Posterior cingulate gyrus (tissue), 11 donors: ENCODE results near the gene ZDHHC21.

Experiments used
- DNase-seq, 10 donors: peaks; one replicate each; pipeline versions ENCODE4 v3.0.0 to v3.0.0-alpha.2; 2020 to 2021; ENCODE audit warnings: mixed read lengths in 3 of 10
- intact Hi-C: fragments of 100-400 bp; cut with DNase I; formaldehyde crosslinking; loops from one replicate; pipeline ENCODE4 v1.15.1; 2023

ZDHHC21 gene

GRCh38 chr9:14693251-14693861 lies at the start of gene ZDHHC21:
TSS of gene ZDHHC21 (minus strand) at chr9:14693432. CDS start at chr9:14674340, 19,092 bp downstream.
- DNase-seq, result peak; percentile 65 to 97 (median 84)
- intact Hi-C loops, result no loop called here

- intact Hi-C loops, result no loop called here
Measured at GRCh38 chr9:14741369-14741768, 48.1 kb upstream of the ZDHHC21 start.

GRCh38 chr9:14733133-14733532 lies 39.9 kb upstream of the ZDHHC21 start:
- intact Hi-C loops, result no loop called here
- DNase-seq, result no peak

More at GRCh38 chr9:14741369-14741768, 48.1 kb upstream of the ZDHHC21 start:
- DNase-seq, result no peak

GRCh38 chr9:14731294-14731981 lies 38.2 kb upstream of the ZDHHC21 start:
- DNase-seq, result no peak

GRCh38 chr9:14730461-14730898 lies 37.2 kb upstream of the ZDHHC21 start:
- DNase-seq, result peak in 1 of 10 donors; percentile 76
- intact Hi-C loops, result no loop called here

More at GRCh38 chr9:14731294-14731981, 38.2 kb upstream of the ZDHHC21 start:
- intact Hi-C loops, result no loop called here

- no peak for DNase-seq
- intact Hi-C loops, result no loop called here
Measured at GRCh38 chr9:14723301-14723700, 30.1 kb upstream of the ZDHHC21 start.

GRCh38 chr9:14722391-14723035 lies 29.3 kb upstream of the ZDHHC21 start, which contains the start of gene CER1:
TSS of gene CER1 (minus strand) at chr9:14722733. CDS start at chr9:14722672, 61 bp downstream.
- intact Hi-C loops, result no loop called here
- DNase-seq, result no peak

- intact Hi-C loops, result no loop called here
- no peak for DNase-seq
Measured at GRCh38 chr9:14719231-14719923, 26.1 kb upstream of the ZDHHC21 start.

- intact Hi-C loops, result no loop called here
- no peak for DNase-seq
Measured at GRCh38 chr9:14715102-14715501, 21.9 kb upstream of the ZDHHC21 start.

GRCh38 chr9:14713187-14713767 lies 20.0 kb upstream of the ZDHHC21 start:
- intact Hi-C loops, result no loop called here
- DNase-seq, result no peak

GRCh38 chr9:14710804-14711203 lies 17.6 kb upstream of the ZDHHC21 start:
- intact Hi-C loops, result no loop called here
- no peak for DNase-seq

GRCh38 chr9:14706530-14707140 lies 13.4 kb upstream of the ZDHHC21 start:
- intact Hi-C loops, result no loop called here

GRCh38 chr9:14705079-14705478 lies 11.8 kb upstream of the ZDHHC21 start:
- no peak for DNase-seq
- intact Hi-C loops, result no loop called here

More at GRCh38 chr9:14706530-14707140, 13.4 kb upstream of the ZDHHC21 start:
- no peak for DNase-seq

- intact Hi-C loops, result no loop called here
- peak in 1 of 10 donors; percentile 76 for DNase-seq
Measured at GRCh38 chr9:14704281-14704680, 11.0 kb upstream of the ZDHHC21 start.

GRCh38 chr9:14702200-14702720 lies 9.0 kb upstream of the ZDHHC21 start:
- DNase-seq, result no peak
- intact Hi-C loops, result no loop called here

GRCh38 chr9:14692470-14693250 lies 572 bp downstream of the ZDHHC21 start:
- DNase-seq, result peak in 6 of 10 donors; percentile 10 to 81 (median 46)
- intact Hi-C loops, result no loop called here

- intact Hi-C loops, result no loop called here
- DNase-seq, result no peak
Measured at GRCh38 chr9:14690948-14691730, 2.1 kb downstream of the ZDHHC21 start.
